Measurements from ENCODE around the gene SCUBE1.
"Not testable (repeated sequence)": the region's sequence is repeated elsewhere in the genome, so short reads cannot be mapped to it uniquely, and the experiment has no call there.

SCUBE1 gene

GRCh38 chr22:43360576-43360975 lies 17.4 kb upstream of the SCUBE1 start:
- DNase-seq (ENCODE audit: low spot score) (no peak), FAIRE-seq (no peak)

- DNase-seq (ENCODE audit: low spot score) = no peak
- no peak for FAIRE-seq
These were observed 13.7 kb upstream of the SCUBE1 start for GRCh38 chr22:43356881-43357280.

GRCh38 chr22:43355688-43356087 lies 12.5 kb upstream of the SCUBE1 start:
- not testable (repeated sequence) for DNase-seq (ENCODE audit: low spot score); FAIRE-seq

GRCh38 chr22:43351966-43352345 lies 8.8 kb upstream of the SCUBE1 start:
- DNase-seq (ENCODE audit: low spot score) (no peak), FAIRE-seq (no peak)

- no peak for FAIRE-seq
- no peak for DNase-seq (ENCODE audit: low spot score)
These were observed 6.5 kb upstream of the SCUBE1 start for GRCh38 chr22:43349636-43350035.

GRCh38 chr22:43346521-43346929 lies 3.4 kb upstream of the SCUBE1 start:
- FAIRE-seq (no peak), DNase-seq (ENCODE audit: low spot score) (peak; percentile 73)

GRCh38 chr22:43345761-43346301 lies 2.7 kb upstream of the SCUBE1 start:
- FAIRE-seq = no peak

GRCh38 chr22:43345356-43345755 lies 2.2 kb upstream of the SCUBE1 start:
- FAIRE-seq = no peak

More at GRCh38 chr22:43345761-43346301, 2.7 kb upstream of the SCUBE1 start:
- DNase-seq (ENCODE audit: low spot score) = no peak

GRCh38 chr22:43344520-43344787 lies 1.3 kb upstream of the SCUBE1 start:
- FAIRE-seq (peak; percentile 46), DNase-seq (ENCODE audit: low spot score) (no peak)

More at GRCh38 chr22:43345356-43345755, 2.2 kb upstream of the SCUBE1 start:
- no peak for DNase-seq (ENCODE audit: low spot score)

- DNase-seq (ENCODE audit: low spot score) (no peak), FAIRE-seq (no peak)
These were observed 723 bp upstream of the SCUBE1 start for GRCh38 chr22:43343670-43344519.

- no peak for DNase-seq (ENCODE audit: low spot score)
- FAIRE-seq = no peak
These were observed 568 bp downstream of the SCUBE1 start for GRCh38 chr22:43342347-43343261.

GRCh38 chr22:43341565-43341964 lies 1.6 kb downstream of the SCUBE1 start:
- DNase-seq (ENCODE audit: low spot score) = no peak
- no peak for FAIRE-seq

- FAIRE-seq (no peak), DNase-seq (ENCODE audit: low spot score) (no peak)
These were observed 4.3 kb downstream of the SCUBE1 start for GRCh38 chr22:43338766-43339345.

GRCh38 chr22:43337946-43338345 lies 5.2 kb downstream of the SCUBE1 start:
- DNase-seq (ENCODE audit: low spot score) (no peak), FAIRE-seq (no peak)

GRCh38 chr22:43337385-43337784 lies 5.8 kb downstream of the SCUBE1 start:
- DNase-seq (ENCODE audit: low spot score) (no peak), FAIRE-seq (no peak)

- no peak for DNase-seq (ENCODE audit: low spot score)
These were observed 8.8 kb downstream of the SCUBE1 start for GRCh38 chr22:43334378-43334777.

GRCh38 chr22:43333978-43334377 lies 9.2 kb downstream of the SCUBE1 start:
- FAIRE-seq (no peak), DNase-seq (ENCODE audit: low spot score) (no peak)

More at GRCh38 chr22:43334378-43334777, 8.8 kb downstream of the SCUBE1 start:
- peak; percentile 96 for FAIRE-seq

GRCh38 chr22:43333156-43333555 lies 10.0 kb downstream of the SCUBE1 start:
- DNase-seq (ENCODE audit: low spot score) = no peak
- no peak for FAIRE-seq

- FAIRE-seq = no peak
- DNase-seq (ENCODE audit: low spot score) = no peak
These were observed 11.5 kb downstream of the SCUBE1 start for GRCh38 chr22:43331698-43332097.

- DNase-seq (ENCODE audit: low spot score) = no peak
- no peak for FAIRE-seq
These were observed 12.1 kb downstream of the SCUBE1 start for GRCh38 chr22:43331069-43331451.

GRCh38 chr22:43330178-43331068 lies 12.7 kb downstream of the SCUBE1 start:
- FAIRE-seq (no peak), DNase-seq (ENCODE audit: low spot score) (no peak)

All from urothelium cell line (cell line).